Activated naive CD4-positive, alpha-beta T cell treated with anti-CD3 and anti-CD28 coated beads for 36 hours (primary cell): Measurements from ENCODE around the gene DNAH9. TPM values are rescaled to one million over a fixed set of nuclear protein-coding genes. Genes with fewer than 3 reads are reported as not detected.

Experiments
- CTCF ChIA-PET: fragments of 350-600 bp; sonication (Branson Sonifier 250); formaldehyde crosslinking; loops from one replicate; lab custom pipeline; 2021; ENCODE audit warnings: antibody characterized with exemption; lab: Charles Lee
- DNase-seq: peaks from one replicate; pipeline ENCODE4 v3.0.0-alpha.2; 2020
- H3K27ac Mint-ChIP-seq: one replicate; pipeline ENCODE4 v1.8.0; 2021; ENCODE audit warnings: mild to moderate bottlenecking, mixed read lengths
- H3K27me3 Mint-ChIP-seq: one replicate; pipeline ENCODE4 v1.8.0; 2021; ENCODE audit warnings: low read depth, mixed read lengths
- H3K36me3 Mint-ChIP-seq: one replicate; pipeline ENCODE4 v1.8.0; 2021; ENCODE audit warnings: low read depth, mixed read lengths
- H3K4me1 Mint-ChIP-seq: one replicate; pipeline ENCODE4 v1.8.0; 2021; ENCODE audit warnings: low read depth, mixed read lengths
- H3K4me3 Mint-ChIP-seq: one replicate; pipeline ENCODE4 v1.8.0; 2021; ENCODE audit warnings: mild to moderate bottlenecking, moderate library complexity, mixed read lengths
- H3K9me3 Mint-ChIP-seq: one replicate; pipeline ENCODE4 v1.8.0; 2021; ENCODE audit warnings: mixed read lengths
- intact Hi-C: fragments of 100-400 bp; cut with micrococcal nuclease; formaldehyde crosslinking; loops from one replicate; pipeline ENCODE4 v1.15.1; 2023
- total RNA-seq, 2 experiments: library from RNA; stranded (reverse); gene quantifications; one replicate each; pipeline ENCODE4 v1.2.3, GENCODE V29; 2021

Gene DNAH9
- total RNA-seq, 2 experiments from 2014 or later, result not detected

- intact Hi-C loops, result no loop called here
- peaks cover 3% of the 10 kb centered on the region for H3K27me3 Mint-ChIP-seq
- H3K4me1 Mint-ChIP-seq, result peaks cover 4% of the 10 kb centered on the region
- CTCF ChIA-PET, result interaction anchor here (0.7 kb wide), 1 partner anchor 621 kb away, joined by 3 read pairs; no protein-coding TSS in a partner anchor
- no peak overlapping the region for H3K4me3 Mint-ChIP-seq
- DNase-seq, result no peak
- no peaks in the 10 kb centered on the region for H3K36me3 Mint-ChIP-seq
- H3K27ac Mint-ChIP-seq, result no peak overlapping the region
- peaks cover 1% of the 10 kb centered on the region for H3K9me3 Mint-ChIP-seq
Observed at GRCh38 chr17:11641521-11642275, 43.4 kb downstream of the DNAH9 start.

DNA sequence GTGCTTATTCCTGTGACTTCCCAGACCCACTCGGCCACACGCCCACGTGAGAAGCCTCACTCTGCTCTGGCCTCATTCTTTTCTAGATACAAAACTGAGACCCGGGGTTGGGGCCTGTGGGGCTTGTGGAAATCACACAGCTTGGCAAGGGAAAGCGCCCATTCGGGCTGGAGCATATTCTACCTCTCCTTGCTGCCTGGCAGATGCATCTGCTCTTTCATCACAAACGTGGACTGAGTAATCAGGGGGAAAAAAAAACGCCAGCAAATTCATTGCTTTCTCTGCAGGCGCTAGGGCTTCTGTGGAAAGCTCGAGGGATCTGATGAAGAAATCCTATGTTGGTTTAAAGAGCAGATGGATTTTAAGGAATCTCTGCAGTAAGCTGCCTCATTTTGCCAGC, 44.4 kb downstream of the DNAH9 start:
- intact Hi-C loops, result no loop called here
- Mint-ChIP-seq H3K36me3 (no peaks in the 10 kb centered on the region), H3K4me1 (peaks cover 4% of the 10 kb centered on the region), H3K27ac (no peak overlapping the region), H3K4me3 (no peak overlapping the region), H3K27me3 (peaks cover 3% of the 10 kb centered on the region), H3K9me3 (peaks cover 1% of the 10 kb centered on the region)
- CTCF ChIA-PET, result interaction anchor here (0.7 kb wide), 1 partner anchor 622 kb away, joined by 3 read pairs; no protein-coding TSS in a partner anchor
- DNase-seq, result no peak

DNA sequence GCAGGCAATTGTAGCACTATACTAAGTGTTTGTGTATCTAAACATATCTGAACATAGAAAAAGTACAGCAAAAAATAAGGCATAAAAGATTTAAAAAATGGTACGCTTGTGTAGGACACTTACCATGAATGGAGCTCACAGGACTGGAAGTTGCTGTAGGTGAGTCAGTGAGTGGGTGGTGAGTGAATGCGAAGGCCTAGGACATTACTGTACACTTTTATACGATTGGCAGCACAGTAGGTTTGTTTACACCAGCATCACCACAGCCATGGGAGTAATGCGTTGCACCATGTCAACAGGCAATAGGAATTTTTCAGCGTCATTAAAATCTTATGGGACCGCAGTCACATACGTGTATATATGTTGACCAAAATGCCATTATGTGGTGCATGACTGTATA, 45.6 kb downstream of the DNAH9 start:
- H3K36me3 Mint-ChIP-seq, result no peaks in the 10 kb centered on the region
- H3K9me3 Mint-ChIP-seq, result peaks cover 1% of the 10 kb centered on the region
- peaks cover 3% of the 10 kb centered on the region for H3K27me3 Mint-ChIP-seq
- CTCF ChIA-PET, result interaction anchor here (0.6 to 1.7 kb wide), 4 partner anchors 39 to 768 kb away, joined by 3 to 13 read pairs (median 4); no protein-coding TSS in a partner anchor
- peaks cover 4% of the 10 kb centered on the region for H3K4me1 Mint-ChIP-seq
- intact Hi-C loops, result loop anchor here (1.0 kb wide), 1 partner anchor 768 kb away; no protein-coding TSS in a partner anchor
- H3K27ac Mint-ChIP-seq, result no peak overlapping the region
- no peak overlapping the region for H3K4me3 Mint-ChIP-seq
- no peak for DNase-seq

DNA sequence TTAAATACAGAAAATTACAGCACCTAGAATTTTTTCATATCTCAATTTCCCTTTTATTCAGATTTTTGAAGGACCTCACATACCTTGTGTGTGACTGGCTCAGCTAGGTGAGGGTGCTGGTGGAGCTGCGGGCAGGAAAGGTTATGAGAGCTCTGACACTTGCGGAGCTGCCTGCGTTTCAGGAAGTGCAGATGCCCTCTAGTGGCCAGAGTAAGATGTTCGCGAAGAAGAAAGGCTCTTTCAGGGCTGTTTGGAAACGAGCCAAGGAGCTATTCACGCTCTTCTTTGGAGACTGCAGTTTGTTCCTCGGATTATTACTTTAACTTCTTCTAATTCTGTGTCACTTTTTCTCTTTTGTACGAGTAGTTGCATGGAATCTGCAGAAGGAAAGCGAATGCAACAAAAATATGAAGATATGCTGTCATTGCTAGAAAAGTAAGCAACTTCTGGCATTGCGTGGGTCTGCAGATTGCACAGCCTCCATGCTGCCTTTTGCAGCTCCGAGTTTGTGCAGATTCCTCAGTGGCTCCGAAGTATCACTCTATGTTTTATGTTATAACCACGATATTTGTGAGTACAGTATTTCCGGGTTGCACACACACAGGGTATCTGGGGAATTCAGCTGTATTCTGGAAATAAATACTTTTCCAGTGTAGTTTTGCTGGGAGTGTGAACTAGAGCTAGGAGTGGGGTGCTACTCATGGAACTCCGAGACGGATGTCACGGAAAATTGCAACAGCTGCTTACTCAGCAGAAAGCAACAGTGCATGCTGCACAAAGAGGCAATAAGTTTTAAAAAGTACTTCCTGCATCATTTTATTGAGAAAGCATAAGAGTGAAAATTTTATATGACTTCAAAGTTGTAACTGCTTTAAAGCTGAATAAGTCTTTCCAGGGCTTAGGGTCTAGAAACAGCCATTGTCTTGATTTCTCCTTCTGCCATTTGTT, 46.3 kb downstream of the DNAH9 start:
- intact Hi-C loops, result loop anchor here (1.0 kb wide), 1 partner anchor 768 kb away; no protein-coding TSS in a partner anchor
- H3K36me3 Mint-ChIP-seq, result no peaks in the 10 kb centered on the region
- peak; percentile 61 for DNase-seq
- H3K9me3 Mint-ChIP-seq, result peaks cover 1% of the 10 kb centered on the region
- no peak overlapping the region for H3K4me3 Mint-ChIP-seq
- CTCF ChIA-PET, result interaction anchor here (0.6 to 1.7 kb wide), 9 partner anchors 9 to 768 kb away, joined by 3 to 13 read pairs (median 3); no protein-coding TSS in a partner anchor
- peaks cover 4% of the 10 kb centered on the region for H3K4me1 Mint-ChIP-seq
- H3K27ac Mint-ChIP-seq, result no peak overlapping the region
- H3K27me3 Mint-ChIP-seq, result peaks cover 3% of the 10 kb centered on the region

GRCh38 chr17:11645426-11645825, 47.2 kb downstream of the DNAH9 start:
- H3K27ac Mint-ChIP-seq, result no peak overlapping the region
- no peaks in the 10 kb centered on the region for H3K36me3 Mint-ChIP-seq
- DNase-seq, result no peak
- CTCF ChIA-PET, result interaction anchor here (1.2 to 1.7 kb wide), 3 partner anchors 41 to 769 kb away, joined by 3 to 13 read pairs (median 4); no protein-coding TSS in a partner anchor
- peaks cover 1% of the 10 kb centered on the region for H3K9me3 Mint-ChIP-seq
- intact Hi-C loops, result no loop called here
- H3K4me3 Mint-ChIP-seq, result no peak overlapping the region
- peaks cover 4% of the 10 kb centered on the region for H3K4me1 Mint-ChIP-seq
- H3K27me3 Mint-ChIP-seq, result peaks cover 3% of the 10 kb centered on the region

DNA sequence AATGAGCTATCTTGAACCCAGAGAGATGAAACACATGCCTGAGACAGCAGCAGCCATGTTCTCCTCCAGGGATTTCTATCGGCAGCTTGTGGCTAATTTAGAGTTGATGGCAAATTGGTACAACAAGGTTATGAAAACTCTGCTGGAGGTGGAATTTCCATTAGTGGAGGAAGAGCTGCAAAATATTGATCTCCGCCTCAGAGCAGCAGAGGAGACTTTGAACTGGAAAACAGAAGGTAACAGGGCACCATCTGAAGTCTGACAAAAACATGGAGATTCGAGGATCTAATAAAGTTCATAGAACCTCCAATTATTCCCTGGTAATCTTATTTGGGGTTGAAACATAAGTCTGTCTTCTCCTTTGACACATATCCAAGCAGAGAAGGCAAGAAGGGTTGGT, 52.8 kb downstream of the DNAH9 start:
- H3K36me3 Mint-ChIP-seq, result no peaks in the 10 kb centered on the region
- no peak overlapping the region for H3K4me3 Mint-ChIP-seq
- H3K4me1 Mint-ChIP-seq, result no peaks in the 10 kb centered on the region
- peaks cover 3% of the 10 kb centered on the region for H3K27me3 Mint-ChIP-seq
- CTCF ChIA-PET, result no interaction called here
- no peak overlapping the region for H3K27ac Mint-ChIP-seq
- DNase-seq, result no peak
- intact Hi-C loops, result no loop called here
- peaks cover 1% of the 10 kb centered on the region for H3K9me3 Mint-ChIP-seq

GRCh38 chr17:11668618-11669017, 70.3 kb downstream of the DNAH9 start:
- peaks cover 2% of the 10 kb centered on the region for H3K9me3 Mint-ChIP-seq
- CTCF ChIA-PET, result no interaction called here
- no peaks in the 10 kb centered on the region for H3K36me3 Mint-ChIP-seq
- no peak for DNase-seq
- intact Hi-C loops, result no loop called here
- H3K27ac Mint-ChIP-seq, result no peak overlapping the region
- no peak overlapping the region for H3K4me3 Mint-ChIP-seq
- no peaks in the 10 kb centered on the region for H3K4me1 Mint-ChIP-seq
- H3K27me3 Mint-ChIP-seq, result no peaks in the 10 kb centered on the region

DNA sequence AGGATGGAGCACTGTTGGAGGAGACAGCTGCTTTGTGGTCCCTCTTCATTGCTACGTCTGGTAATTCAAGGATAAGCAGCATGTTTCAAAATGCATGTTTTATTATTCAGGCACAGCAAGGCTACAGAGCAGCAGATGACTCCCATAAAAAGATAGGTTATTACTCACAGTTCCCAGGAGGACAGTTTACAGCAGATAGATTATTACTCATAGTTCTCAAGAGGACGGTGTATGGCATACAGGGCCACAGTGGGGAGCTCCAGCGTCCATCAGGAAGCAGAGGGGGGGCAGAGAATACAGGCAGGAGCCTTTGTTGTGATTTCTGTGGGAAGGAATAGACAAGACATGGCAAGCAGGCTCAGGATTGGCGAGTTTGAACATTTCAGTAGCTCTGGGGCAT, 72.9 kb downstream of the DNAH9 start:
- H3K27ac Mint-ChIP-seq, result no peak overlapping the region
- CTCF ChIA-PET, result no interaction called here
- H3K36me3 Mint-ChIP-seq, result no peaks in the 10 kb centered on the region
- no peak for DNase-seq
- intact Hi-C loops, result no loop called here
- H3K27me3 Mint-ChIP-seq, result no peaks in the 10 kb centered on the region
- no peaks in the 10 kb centered on the region for H3K4me1 Mint-ChIP-seq
- peaks cover 2% of the 10 kb centered on the region for H3K9me3 Mint-ChIP-seq
- no peak overlapping the region for H3K4me3 Mint-ChIP-seq

GRCh38 chr17:11682646-11683045, 84.4 kb downstream of the DNAH9 start:
- Mint-ChIP-seq H3K27me3 (peaks cover 11% of the 10 kb centered on the region), H3K36me3 (no peaks in the 10 kb centered on the region), H3K27ac (no peak overlapping the region), H3K9me3 (no peaks in the 10 kb centered on the region), H3K4me1 (no peaks in the 10 kb centered on the region), H3K4me3 (no peak overlapping the region)
- intact Hi-C loops, result no loop called here
- no peak for DNase-seq
- CTCF ChIA-PET, result no interaction called here

GRCh38 chr17:11690681-11691080, 92.4 kb downstream of the DNAH9 start:
- Mint-ChIP-seq H3K4me1 (no peaks in the 10 kb centered on the region), H3K27me3 (no peaks in the 10 kb centered on the region), H3K4me3 (no peak overlapping the region), H3K9me3 (peaks cover 2% of the 10 kb centered on the region), H3K27ac (no peak overlapping the region), H3K36me3 (no peaks in the 10 kb centered on the region)
- intact Hi-C loops, result no loop called here
- CTCF ChIA-PET, result no interaction called here
- DNase-seq, result no peak

- no peaks in the 10 kb centered on the region for H3K36me3 Mint-ChIP-seq
Observed at GRCh38 chr17:11692688-11693087, 94.4 kb downstream of the DNAH9 start.

GRCh38 chr17:11693284-11693683, 95.0 kb downstream of the DNAH9 start:
- Mint-ChIP-seq H3K36me3 (no peaks in the 10 kb centered on the region), H3K4me1 (no peaks in the 10 kb centered on the region), H3K4me3 (no peak overlapping the region), H3K27me3 (no peaks in the 10 kb centered on the region), H3K27ac (no peak overlapping the region), H3K9me3 (no peaks in the 10 kb centered on the region)
- no peak for DNase-seq
- CTCF ChIA-PET, result interaction anchor here (0.6 to 0.8 kb wide), 2 partner anchors 23 to 30 kb away, joined by 3 read pairs; no protein-coding TSS in a partner anchor
- intact Hi-C loops, result no loop called here

More at GRCh38 chr17:11692688-11693087, 94.4 kb downstream of the DNAH9 start:
- no peaks in the 10 kb centered on the region for H3K4me1 Mint-ChIP-seq
- intact Hi-C loops, result no loop called here
- CTCF ChIA-PET, result no interaction called here
- H3K4me3 Mint-ChIP-seq, result no peak overlapping the region
- H3K9me3 Mint-ChIP-seq, result peaks cover 2% of the 10 kb centered on the region
- no peak overlapping the region for H3K27ac Mint-ChIP-seq
- H3K27me3 Mint-ChIP-seq, result no peaks in the 10 kb centered on the region
- DNase-seq, result no peak
